ENCODE data around the gene UGT1A6. TPM values are rescaled to one million over a fixed set of nuclear protein-coding genes. Genes with fewer than 3 reads are reported as not detected.

UGT1A6 gene
- not detected in 2 replicates for total RNA-seq

DNA sequence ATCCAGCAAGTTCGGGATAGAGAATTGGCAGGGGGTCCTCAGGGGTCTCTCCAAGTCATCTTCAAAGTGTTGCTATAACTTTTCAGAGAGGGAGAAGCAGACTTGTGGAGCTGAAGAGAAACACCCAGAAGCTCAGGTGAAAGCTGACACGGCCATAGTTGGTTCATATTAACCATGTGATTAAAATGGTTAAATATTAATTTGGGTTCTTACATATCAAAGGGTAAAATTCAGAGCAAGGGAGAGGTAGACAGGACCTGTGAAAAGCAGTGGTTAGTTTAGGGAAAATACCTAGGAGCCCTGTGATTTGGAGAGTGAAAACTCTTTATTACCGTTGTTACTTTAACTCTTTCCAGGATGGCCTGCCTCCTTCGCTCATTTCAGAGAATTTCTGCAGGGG, at the start of gene UGT1A6:
Gene UGT1A6, plus strand, starts transcription at position 243 of the 400 bp plus-strand sequence. Its CDS starts 115 bp downstream, at position 358.

DNA sequence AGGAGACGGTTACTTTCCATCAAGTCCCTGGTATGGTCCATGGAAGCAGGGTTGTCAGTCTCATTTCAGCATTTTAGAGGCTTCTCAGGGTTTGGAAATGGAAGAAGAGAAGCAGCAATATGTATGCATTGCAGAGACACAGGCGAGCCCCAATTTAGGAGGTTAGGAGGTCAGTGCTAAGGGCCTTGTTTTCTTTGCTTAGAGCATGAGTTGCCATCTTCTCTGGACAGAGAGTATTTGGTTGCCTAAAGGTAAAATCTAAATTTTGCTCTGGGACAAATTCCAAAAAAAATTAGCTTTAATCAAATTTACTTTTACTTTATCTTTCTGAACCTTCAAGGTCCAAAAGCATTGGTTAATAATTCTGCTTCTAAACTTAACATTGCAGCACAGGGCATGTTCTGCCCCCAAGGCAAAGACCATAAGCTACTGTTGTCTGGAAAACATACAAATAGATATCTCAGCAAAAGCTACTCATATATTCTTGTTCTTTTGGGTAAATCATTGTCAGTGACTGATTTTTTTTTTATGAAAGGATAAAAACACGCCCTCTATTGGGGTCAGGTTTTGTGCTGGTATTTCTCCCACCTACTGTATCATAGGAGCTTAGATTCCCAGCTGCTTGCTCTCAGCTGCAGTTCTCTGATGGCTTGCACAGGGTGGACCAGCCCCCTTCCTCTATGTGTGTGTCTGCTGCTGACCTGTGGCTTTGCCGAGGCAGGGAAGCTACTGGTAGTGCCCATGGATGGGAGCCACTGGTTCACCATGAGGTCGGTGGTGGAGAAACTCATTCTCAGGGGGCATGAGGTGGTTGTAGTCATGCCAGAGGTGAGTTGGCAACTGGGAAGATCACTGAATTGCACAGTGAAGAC, 21.2 kb upstream of the UGT1A6 start, which contains the start of gene UGT1A9:
Gene UGT1A9, plus strand, starts transcription at position 609 of the 872 bp plus-strand sequence. Its CDS starts 37 bp downstream, at position 646.

DNA sequence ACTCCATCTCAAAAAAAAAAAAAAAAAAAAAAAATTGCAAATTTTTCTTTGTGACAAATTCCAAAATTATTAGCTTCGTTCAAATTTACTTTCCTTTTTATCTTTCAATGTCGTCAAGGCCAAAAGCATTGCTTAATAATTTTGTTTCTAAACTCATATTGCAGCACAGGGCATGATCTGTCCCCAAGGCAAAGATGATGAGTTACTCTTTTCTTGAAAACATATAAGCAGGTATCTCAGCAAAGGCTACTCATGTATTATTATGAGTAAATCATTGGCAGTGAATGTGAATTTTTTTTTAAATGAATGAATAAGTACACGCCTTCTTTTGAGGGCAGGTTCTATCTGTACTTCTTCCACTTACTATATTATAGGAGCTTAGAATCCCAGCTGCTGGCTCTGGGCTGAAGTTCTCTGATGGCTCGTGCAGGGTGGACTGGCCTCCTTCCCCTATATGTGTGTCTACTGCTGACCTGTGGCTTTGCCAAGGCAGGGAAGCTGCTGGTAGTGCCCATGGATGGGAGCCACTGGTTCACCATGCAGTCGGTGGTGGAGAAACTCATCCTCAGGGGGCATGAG, 11.1 kb upstream of the UGT1A6 start, which contains the start of gene UGT1A7:
Gene UGT1A7, plus strand, starts transcription at position 381 of the 579 bp plus-strand sequence. Its CDS starts 37 bp downstream, at position 418.

DNA sequence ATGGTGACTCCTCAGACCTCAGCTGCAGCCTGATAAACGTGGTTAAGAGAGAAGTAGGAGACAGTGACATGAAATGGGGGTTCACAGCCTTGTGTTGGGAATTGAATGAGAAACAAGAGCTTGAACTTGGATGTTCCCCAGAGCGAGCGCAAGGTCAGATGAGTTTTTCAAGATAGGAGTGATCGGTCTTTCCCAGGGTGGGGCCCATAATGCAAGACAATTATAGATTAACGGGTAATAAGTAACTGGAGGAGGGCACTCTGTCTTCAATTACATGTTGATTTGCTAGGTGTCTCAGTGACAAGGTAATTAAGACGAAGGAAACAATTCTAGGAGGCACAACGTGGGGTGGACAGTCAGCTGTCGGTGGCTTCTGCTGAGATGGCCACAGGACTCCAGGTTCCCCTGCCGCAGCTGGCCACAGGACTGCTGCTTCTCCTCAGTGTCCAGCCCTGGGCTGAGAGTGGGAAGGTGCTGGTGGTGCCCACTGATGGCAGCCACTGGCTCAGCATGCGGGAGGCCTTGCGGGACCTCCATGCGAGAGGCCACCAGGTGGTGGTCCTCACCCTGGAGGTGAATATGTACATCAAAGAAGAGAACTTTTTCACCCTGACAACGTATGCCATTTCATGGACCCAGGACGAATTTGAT, 20.0 kb downstream of the UGT1A6 start, which contains the start of gene UGT1A5:
Gene UGT1A5, plus strand, starts transcription at position 297 of the 651 bp plus-strand sequence. Its CDS starts 85 bp downstream, at position 382.

DNA sequence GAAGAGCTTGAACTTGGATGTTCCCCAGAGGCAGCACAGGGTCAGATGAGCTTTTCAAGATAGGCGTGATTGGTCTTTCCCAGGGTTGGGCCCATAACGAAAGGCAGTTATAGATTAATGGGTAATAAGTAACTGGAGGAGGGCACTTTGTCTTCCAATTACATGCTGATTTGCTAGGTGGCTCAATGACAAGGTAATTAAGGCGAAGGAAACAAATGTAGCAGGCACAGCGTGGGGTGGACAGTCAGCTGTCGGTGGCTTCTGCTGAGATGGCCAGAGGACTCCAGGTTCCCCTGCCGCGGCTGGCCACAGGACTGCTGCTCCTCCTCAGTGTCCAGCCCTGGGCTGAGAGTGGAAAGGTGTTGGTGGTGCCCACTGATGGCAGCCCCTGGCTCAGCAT, 25.9 kb downstream of the UGT1A6 start, which contains the start of gene UGT1A4:
Gene UGT1A4, plus strand, starts transcription at position 185 of the 400 bp plus-strand sequence. Its CDS starts 85 bp downstream, at position 270.

DNA sequence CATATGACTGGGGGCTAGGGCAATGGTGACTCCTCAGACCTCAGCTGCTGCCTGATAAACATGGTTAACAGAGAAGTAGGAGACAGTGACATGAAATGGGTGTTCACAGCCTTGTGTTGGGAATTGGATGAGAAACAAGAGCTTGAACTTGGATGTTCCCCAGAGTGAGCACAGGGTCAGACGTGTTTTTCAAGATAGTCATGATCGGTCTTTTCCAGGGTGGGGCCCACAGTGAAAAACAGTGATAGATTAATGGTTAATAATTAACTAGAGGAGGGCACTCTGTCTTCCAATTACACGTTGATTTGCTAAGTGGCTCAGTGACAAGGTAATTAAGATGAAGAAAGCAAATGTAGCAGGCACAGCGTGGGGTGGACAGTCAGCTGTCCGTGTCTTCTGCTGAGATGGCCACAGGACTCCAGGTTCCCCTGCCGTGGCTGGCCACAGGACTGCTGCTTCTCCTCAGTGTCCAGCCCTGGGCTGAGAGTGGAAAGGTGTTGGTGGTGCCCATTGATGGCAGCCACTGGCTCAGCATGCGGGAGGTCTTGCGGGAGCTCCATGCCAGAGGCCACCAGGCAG, 36.1 kb downstream of the UGT1A6 start, which contains the start of gene UGT1A3:
Gene UGT1A3, plus strand, starts transcription at position 320 of the 579 bp plus-strand sequence. Its CDS starts 85 bp downstream, at position 405.

DNA sequence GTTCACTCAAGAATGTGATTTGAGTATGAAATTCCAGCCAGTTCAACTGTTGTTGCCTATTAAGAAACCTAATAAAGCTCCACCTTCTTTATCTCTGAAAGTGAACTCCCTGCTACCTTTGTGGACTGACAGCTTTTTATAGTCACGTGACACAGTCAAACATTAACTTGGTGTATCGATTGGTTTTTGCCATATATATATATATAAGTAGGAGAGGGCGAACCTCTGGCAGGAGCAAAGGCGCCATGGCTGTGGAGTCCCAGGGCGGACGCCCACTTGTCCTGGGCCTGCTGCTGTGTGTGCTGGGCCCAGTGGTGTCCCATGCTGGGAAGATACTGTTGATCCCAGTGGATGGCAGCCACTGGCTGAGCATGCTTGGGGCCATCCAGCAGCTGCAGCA, 67.4 kb downstream of the UGT1A6 start, which contains the start of gene UGT1A1:
Gene UGT1A1, plus strand, starts transcription at position 228 of the 400 bp plus-strand sequence. Its CDS starts 18 bp downstream, at position 246.

DNA sequence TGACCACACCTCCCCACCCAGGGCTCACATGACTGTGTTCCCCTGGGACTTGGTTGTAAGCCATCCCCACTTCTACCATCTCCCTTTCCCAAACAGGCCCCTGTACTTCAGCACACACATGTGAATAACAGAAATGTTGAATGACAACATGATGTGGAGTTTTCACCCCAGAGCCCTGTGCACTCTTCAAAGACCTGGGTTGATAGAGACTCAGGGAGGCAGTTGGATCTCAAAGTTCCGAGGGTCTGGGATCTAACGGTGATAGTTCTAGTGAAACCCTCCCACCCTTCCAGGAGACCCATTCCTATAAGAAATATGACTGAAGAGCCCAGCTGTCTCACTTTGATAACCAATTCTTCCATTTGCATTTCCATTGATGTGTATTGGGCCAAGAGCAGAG, 85.3 kb downstream of the UGT1A6 start, which contains the start of gene MROH2A:
Gene MROH2A, plus strand, starts transcription at position 301 of the 400 bp plus-strand sequence. CDS start 1,029 bp downstream, outside the sequence.

Other genes with a start within 250 kb of the UGT1A6 start
- 22.6 and 27.0 TPM in 2 replicates for gene USP40, start 126.1 kb upstream of the UGT1A6 start, total RNA-seq
- not detected in 2 replicates for gene UGT1A8, start 75.3 kb upstream of the UGT1A6 start, total RNA-seq
- not detected in 2 replicates for gene UGT1A10, start 56.4 kb upstream of the UGT1A6 start, total RNA-seq
- not detected in 2 replicates for gene UGT1A9, start 21.0 kb upstream of the UGT1A6 start, total RNA-seq
- gene UGT1A7, start 11.0 kb upstream of the UGT1A6 start, total RNA-seq, result not detected in 2 replicates
- gene UGT1A5, start 20.0 kb downstream of the UGT1A6 start, total RNA-seq, result not detected in 2 replicates
- gene UGT1A4, start 25.8 kb downstream of the UGT1A6 start, total RNA-seq, result not detected in 2 replicates
- gene UGT1A3, start 36.2 kb downstream of the UGT1A6 start, total RNA-seq, result not detected in 2 replicates
- not detected in 2 replicates for gene UGT1A1, start 67.4 kb downstream of the UGT1A6 start, total RNA-seq
- not detected in 2 replicates for gene MROH2A, start 85.4 kb downstream of the UGT1A6 start, total RNA-seq
- 22.8 and 22.9 TPM in 2 replicates for gene HJURP, start 161.6 kb downstream of the UGT1A6 start, total RNA-seq
- not detected in 2 replicates for gene TRPM8, start 224.5 kb downstream of the UGT1A6 start, total RNA-seq

Data from mammary microvascular endothelial cell (primary cell).